ENCODE data around the gene CCDC175. TPM values are rescaled to one million over a fixed set of nuclear protein-coding genes. Genes with fewer than 3 reads are reported as not detected.

CCDC175 gene
- total RNA-seq, 1 experiment from 2014 or later: not detected

DNA sequence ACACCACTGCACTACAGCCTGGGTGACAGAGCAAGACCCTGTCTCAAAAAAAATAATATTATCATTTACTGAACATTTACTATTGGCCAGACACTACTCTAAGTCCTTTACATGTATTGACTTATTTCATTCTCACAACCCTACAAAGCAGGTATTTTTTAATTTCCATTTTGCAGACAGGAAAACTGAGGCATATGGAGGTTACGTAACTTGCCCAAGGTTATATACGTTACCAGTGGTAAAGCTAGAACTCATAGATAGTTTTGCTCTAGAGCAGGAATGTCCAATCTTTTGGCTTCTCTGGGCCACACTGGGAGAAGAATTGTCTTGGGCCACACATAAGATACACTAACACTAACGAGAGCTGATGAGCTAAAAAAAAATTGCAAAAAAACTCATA, 98.1 kb downstream of the CCDC175 start:
- no peak for DNase-seq (ENCODE audit: low read depth, low spot score)
- H3K9me3 ChIP-seq (ENCODE audit: control insufficient read depth in 1 of 2, insufficient read depth in 1 of 2, low read depth in 1 of 2, low read length in 2 of 2): no peaks in the 10 kb centered on the region
- ATAC-seq: no peak
- H3K9ac ChIP-seq (ENCODE audit: low read length): no peak overlapping the region
- H2AFZ ChIP-seq (ENCODE audit: low read depth, low read length, poor library complexity, severe bottlenecking): no peak overlapping the region
- H3K27me3 ChIP-seq (ENCODE audit: insufficient read depth, low read length): no peaks in the 10 kb centered on the region
- no peak overlapping the region for H3K27ac ChIP-seq (ENCODE audit: low read depth, low read length)
- POLR2A ChIA-PET: no interaction called here
- H3K4me1 ChIP-seq (ENCODE audit: control insufficient read depth in 1 of 2, insufficient read depth in 2 of 2, low read length in 2 of 2): peaks cover 10 to 21% of the 10 kb centered on the region in 2 experiments
- RAD21 ChIA-PET (ENCODE audit: low non-redundant PET in 1 of 2, low total read pairs in 2 of 2, uncharacterized antibody in 2 of 2, unreplicated experiment in 2 of 2): no interaction called here
- intact Hi-C loops (cut with micrococcal nuclease): no loop called here
- H3K4me3 ChIP-seq (replicated peaks in 1 of 2; ENCODE audit: low read depth in 1 of 2, low read length in 2 of 2): no peak overlapping the region
- no peaks in the 10 kb centered on the region for H3K9me2 ChIP-seq (ENCODE audit: insufficient read depth)
- H3K4me2 ChIP-seq (ENCODE audit: low read length): no peak overlapping the region
- CTCF ChIA-PET: no interaction called here
- H3K36me3 ChIP-seq (ENCODE audit: control insufficient read depth in 1 of 2, insufficient read depth in 2 of 2, low read length in 2 of 2): peaks cover 18 to 19% of the 10 kb centered on the region in 2 experiments; a peak in 3 of 4 replicates
- H4K20me1 ChIP-seq (ENCODE audit: insufficient read depth): no peaks in the 10 kb centered on the region
- no peak for TF ChIP-seq SP1 (IDR thresholded peaks at IDR 0.05; ENCODE audit: low read depth)
- no peak for TF ChIP-seq RAD21 (IDR thresholded peaks at IDR 0.05; ENCODE audit: low read depth)
- TF ChIP-seq, protein P1, sequence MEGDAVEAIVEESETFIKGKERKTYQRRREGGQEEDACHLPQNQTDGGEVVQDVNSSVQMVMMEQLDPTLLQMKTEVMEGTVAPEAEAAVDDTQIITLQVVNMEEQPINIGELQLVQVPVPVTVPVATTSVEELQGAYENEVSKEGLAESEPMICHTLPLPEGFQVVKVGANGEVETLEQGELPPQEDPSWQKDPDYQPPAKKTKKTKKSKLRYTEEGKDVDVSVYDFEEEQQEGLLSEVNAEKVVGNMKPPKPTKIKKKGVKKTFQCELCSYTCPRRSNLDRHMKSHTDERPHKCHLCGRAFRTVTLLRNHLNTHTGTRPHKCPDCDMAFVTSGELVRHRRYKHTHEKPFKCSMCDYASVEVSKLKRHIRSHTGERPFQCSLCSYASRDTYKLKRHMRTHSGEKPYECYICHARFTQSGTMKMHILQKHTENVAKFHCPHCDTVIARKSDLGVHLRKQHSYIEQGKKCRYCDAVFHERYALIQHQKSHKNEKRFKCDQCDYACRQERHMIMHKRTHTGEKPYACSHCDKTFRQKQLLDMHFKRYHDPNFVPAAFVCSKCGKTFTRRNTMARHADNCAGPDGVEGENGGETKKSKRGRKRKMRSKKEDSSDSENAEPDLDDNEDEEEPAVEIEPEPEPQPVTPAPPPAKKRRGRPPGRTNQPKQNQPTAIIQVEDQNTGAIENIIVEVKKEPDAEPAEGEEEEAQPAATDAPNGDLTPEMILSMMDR (IDR thresholded peaks at IDR 0.05 in 2 of 3, conservative IDR thresholded peaks at IDR 0.05 in 1 of 3; ENCODE audit: borderline replicate concordance in 1 of 3, insufficient read depth in 1 of 3, low read depth in 2 of 3, low read length in 2 of 3): no peak
- no peak for TF ChIP-seq ZNF274 (IDR thresholded peaks at IDR 0.05; ENCODE audit: low read depth, low read length)
- TF ChIP-seq, protein P2, sequence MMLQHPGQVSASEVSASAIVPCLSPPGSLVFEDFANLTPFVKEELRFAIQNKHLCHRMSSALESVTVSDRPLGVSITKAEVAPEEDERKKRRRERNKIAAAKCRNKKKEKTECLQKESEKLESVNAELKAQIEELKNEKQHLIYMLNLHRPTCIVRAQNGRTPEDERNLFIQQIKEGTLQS (IDR thresholded peaks at IDR 0.05): no peak
- TF ChIP-seq ZBTB33 (IDR thresholded peaks at IDR 0.05; ENCODE audit: extremely low read depth, insufficient replicate concordance, low read length): no peak
- no peak for TF ChIP-seq ELF1 (IDR thresholded peaks at IDR 0.05; ENCODE audit: borderline replicate concordance, low read depth)
- TF ChIP-seq EZH2 (IDR thresholded peaks at IDR 0.05): no peak
- TF ChIP-seq JUND (IDR thresholded peaks at IDR 0.05): no peak
- no TSS peak for BruUV-seq (replicated peaks)
- H3K79me2 ChIP-seq (ENCODE audit: insufficient read depth, low read length): peaks cover 33% of the 10 kb centered on the region

Data from HCT116 (cell line).